DOHH2 (cell line): ENCODE data around the gene TNNT2.

Experiments used
- CTCF ChIP-seq: fragments of 200-600 bp; sonication (generic); IDR thresholded peaks from one replicate; pipeline ENCODE4 v1.5.1; 2014; ENCODE audit warnings: antibody characterized with exemption, mild to moderate bottlenecking, low read depth, low read length; ENCODE audit not compliant: poor library complexity, severe bottlenecking
- EZH2phosphoT487 ChIP-seq: fragments of 200-600 bp; sonication (generic); IDR thresholded peaks from 2 replicates; pipeline ENCODE4 v1.6.1; 2017; ENCODE audit warnings: borderline replicate concordance, mild to moderate bottlenecking, antibody characterized with exemption, low read length, moderate library complexity, mixed read lengths

DNA sequence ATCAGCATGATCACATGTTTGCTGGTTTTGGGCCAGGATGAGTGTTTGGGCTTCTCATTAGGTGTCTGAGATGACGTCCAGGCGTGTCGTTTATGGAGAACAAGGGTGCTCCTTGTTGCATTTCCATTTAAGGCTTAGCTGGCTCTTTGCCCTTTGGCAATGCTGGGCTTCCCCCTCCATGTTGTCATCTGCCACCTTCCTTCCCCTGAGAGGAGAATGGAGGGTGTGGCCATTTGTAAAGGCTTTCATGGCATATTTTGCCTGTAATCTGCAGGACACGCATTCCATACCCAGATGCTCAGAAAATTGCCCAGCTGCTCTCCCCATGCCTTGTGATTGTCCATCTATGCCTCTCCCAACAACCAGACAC lies 66.5 kb downstream of the TNNT2 start:
- TF ChIP-seq CTCF (no peak), EZH2phosphoT487 (no peak)
